Gastrocnemius medialis (tissue), 4 donors: ENCODE measurements around the gene GPR173.

ENCODE experiments used
- POLR2A ChIP-seq, 2 donors: fragments of 450-650 bp; IDR thresholded peaks; one replicate each; pipeline ENCODE4 v1.6.1; 2017; ENCODE audit warnings: antibody characterized with exemption in 2 of 2, mild to moderate bottlenecking in 2 of 2, moderate library complexity in 2 of 2
- TF ChIP-seq, protein P1 (sequence below), 5 experiments: fragments of 450-650 bp in 3 of 5; fragments of 200-600 bp in 2 of 5; sonication (generic) in 2 of 5; IDR thresholded peaks in 4 of 5; conservative IDR thresholded peaks in 1 of 5; 1 replicate in 4 of 5; 2 replicates in 1 of 5; pipeline ENCODE4 v1.5.1; 2016 to 2019; ENCODE audit warnings: antibody characterized with exemption in 5 of 5, mild to moderate bottlenecking in 3 of 5, moderate library complexity in 3 of 5

GRCh38 chrX:53028678-53029077 lies 19.9 kb upstream of the GPR173 start:
- TF ChIP-seq, protein P1, sequence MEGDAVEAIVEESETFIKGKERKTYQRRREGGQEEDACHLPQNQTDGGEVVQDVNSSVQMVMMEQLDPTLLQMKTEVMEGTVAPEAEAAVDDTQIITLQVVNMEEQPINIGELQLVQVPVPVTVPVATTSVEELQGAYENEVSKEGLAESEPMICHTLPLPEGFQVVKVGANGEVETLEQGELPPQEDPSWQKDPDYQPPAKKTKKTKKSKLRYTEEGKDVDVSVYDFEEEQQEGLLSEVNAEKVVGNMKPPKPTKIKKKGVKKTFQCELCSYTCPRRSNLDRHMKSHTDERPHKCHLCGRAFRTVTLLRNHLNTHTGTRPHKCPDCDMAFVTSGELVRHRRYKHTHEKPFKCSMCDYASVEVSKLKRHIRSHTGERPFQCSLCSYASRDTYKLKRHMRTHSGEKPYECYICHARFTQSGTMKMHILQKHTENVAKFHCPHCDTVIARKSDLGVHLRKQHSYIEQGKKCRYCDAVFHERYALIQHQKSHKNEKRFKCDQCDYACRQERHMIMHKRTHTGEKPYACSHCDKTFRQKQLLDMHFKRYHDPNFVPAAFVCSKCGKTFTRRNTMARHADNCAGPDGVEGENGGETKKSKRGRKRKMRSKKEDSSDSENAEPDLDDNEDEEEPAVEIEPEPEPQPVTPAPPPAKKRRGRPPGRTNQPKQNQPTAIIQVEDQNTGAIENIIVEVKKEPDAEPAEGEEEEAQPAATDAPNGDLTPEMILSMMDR (IDR thresholded peaks at IDR 0.05 in 4 of 5, conservative IDR thresholded peaks at IDR 0.05 in 1 of 5) = no peak
- TF ChIP-seq POLR2A (IDR thresholded peaks at IDR 0.05) = no peak
